GM18951 (cell line): Measurements from ENCODE around the gene PDE4D.

Experiments used
- POLR2A ChIP-seq: IDR thresholded peaks from 4 replicates; pipeline ENCODE4 v1.6.1; 2011; ENCODE audit warnings: mild to moderate bottlenecking; ENCODE audit not compliant: insufficient read length, insufficient read depth; ENCODE audit errors: extremely low read depth
- in situ Hi-C: fragments of 300-500 bp; cut with MboI; formaldehyde crosslinking; loops from one replicate; pipeline ENCODE4 v1.12.0; 2022; ENCODE audit warnings: low sequenced_read_pairs, mixed read lengths, inconsistent platforms; ENCODE audit not compliant: unreplicated experiment

The PDE4D gene

GRCh38 chr5:59673438-59674058 is 220.0 kb downstream of the PDE4D start:
- no peak for TF ChIP-seq POLR2A
- in situ Hi-C loops, result loop anchor here (25.0 kb wide), 1 partner anchor 286 kb away; no protein-coding TSS in a partner anchor

DNA sequence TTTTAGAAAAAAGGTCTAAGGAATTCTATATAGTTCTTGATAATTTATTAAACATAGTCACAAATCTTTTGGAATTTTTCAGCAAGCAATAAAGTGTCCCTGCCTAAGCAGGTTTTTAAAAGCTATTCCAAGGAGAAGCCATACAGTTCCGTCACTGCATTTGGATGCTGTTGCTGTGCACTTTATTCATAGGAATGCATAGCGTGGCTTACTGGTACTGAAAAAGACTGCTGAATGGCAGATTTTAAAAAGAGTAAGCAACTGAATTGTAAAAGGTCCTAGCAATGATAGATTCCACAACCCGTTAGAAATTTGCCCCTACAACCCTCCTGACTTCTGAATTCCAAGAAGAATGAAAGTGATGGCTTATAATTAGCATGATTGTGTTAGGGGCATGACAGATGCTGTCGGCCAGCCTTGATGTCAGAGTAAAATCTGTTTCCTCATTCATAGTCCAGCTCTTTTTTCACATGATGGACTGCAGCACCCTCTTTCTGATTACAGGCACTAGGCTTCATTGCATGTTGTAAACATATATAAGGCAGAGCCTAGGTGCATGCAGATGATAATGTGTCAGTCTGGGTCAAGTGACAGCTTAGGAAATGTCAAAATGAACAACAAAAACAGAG is 227.0 kb downstream of the PDE4D start:
- no peak for TF ChIP-seq POLR2A
- in situ Hi-C loops, result loop anchor here (10.0 to 25.0 kb wide), 2 partner anchors 162 to 279 kb away; no protein-coding TSS in a partner anchor

DNA sequence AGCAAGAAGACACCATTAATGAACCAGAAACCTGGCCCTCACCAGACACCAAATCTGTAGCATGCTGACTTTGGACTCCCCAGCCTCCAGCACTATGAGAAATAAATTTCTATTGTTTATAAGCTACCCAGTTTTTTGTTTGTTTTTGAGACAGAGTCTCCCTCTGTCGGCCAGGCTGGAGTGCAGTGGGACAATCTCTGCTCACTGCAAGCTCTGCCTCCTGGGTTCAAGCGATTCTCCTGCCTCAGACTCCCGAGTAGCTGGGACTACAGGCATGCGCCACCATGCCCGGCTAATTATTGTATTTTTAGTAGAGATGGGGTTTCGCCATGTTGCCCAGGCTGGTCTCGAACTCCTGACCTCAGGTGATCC is 227.7 kb downstream of the PDE4D start:
- in situ Hi-C loops, result loop anchor here (10.0 to 25.0 kb wide), 2 partner anchors 161 to 279 kb away; no protein-coding TSS in a partner anchor

- no peak for TF ChIP-seq POLR2A
- in situ Hi-C loops, result loop anchor here (10.0 to 25.0 kb wide), 2 partner anchors 160 to 278 kb away; no protein-coding TSS in a partner anchor
These were observed 228.3 kb downstream of the PDE4D start for GRCh38 chr5:59665086-59665831.

DNA sequence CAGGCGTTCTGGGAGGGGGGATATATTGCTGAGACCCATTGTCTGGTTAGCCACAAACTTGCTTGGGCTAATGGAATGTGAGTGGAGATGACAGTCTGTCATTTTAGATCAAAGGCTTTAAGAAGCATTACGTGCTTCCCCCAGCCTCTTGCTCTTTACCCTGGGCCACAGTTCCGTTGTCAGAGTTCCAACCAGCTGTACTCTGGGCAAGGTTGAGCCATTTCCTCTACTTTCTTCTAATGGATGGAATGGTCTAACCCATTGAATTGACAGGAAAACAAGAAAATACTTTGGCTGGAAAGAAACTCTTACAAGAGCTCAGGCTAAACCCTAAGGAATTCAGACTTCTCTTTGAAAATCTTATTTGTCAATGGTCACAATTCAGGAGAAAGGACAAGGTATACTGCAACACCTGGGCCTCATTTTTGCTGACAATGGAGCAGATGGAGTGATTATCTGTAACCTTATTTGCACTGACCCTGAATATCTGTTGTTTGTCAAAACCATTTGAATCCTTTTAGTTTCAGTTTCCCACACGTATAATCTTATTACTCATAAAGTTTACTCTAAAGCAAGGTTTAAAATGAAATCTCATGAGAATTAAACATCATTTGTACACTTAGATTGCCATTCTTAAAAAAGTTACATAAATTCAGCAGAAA is 231.4 kb downstream of the PDE4D start:
- in situ Hi-C loops, result loop anchor here (10.0 to 25.0 kb wide), 2 partner anchors 157 to 275 kb away; no protein-coding TSS in a partner anchor
- TF ChIP-seq POLR2A, result no peak

GRCh38 chr5:59661311-59661710 is 232.2 kb downstream of the PDE4D start:
- no peak for TF ChIP-seq POLR2A
- in situ Hi-C loops, result loop anchor here (10.0 to 25.0 kb wide), 2 partner anchors 157 to 274 kb away; no protein-coding TSS in a partner anchor

- TF ChIP-seq POLR2A, result no peak
- in situ Hi-C loops, result loop anchor here (10.0 to 25.0 kb wide), 2 partner anchors 156 to 273 kb away; no protein-coding TSS in a partner anchor
These were observed 232.8 kb downstream of the PDE4D start for GRCh38 chr5:59660737-59661136.

DNA sequence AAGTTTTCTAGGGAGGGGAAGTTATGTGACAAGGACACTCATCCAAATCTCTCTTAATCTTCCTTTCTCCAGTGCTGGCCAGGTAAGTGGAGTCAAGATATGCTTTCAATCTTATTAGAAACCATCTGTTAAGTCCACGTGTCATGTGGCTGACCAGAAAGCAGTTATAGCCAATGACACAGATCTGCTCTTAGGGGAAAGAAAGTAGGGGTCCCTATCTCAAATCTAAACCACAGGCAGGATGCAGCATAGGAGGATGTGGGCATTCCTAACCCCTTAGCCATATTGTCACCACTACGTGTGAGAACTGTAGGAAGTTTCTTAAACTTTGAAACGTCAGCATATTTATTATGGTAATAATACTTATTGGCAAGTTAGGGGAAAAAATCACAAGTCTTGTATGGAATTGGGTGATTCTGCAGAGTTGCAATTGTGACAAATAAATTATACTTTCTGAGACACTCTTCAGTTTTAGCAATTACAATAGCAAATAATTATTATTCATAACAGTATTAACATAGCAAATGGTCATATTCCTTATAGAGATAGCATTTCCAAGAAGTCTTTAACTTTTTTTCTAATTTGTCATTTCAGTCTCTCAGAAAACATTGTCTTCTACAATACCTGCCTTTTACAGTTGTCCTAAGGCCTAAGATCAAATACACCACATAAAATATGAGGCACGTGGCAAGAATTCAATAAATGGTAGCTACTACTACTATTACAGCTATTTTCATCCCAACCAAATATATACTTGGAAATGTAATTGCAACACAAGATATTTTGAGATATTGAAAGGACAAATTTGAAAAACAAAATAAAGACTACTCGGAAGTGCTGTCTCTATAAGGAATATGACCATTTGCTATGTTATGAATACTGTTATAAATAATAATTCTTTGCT is 236.9 kb downstream of the PDE4D start:
- in situ Hi-C loops, result loop anchor here (25.0 kb wide), 1 partner anchor 269 kb away; no protein-coding TSS in a partner anchor
- TF ChIP-seq POLR2A, result no peak

DNA sequence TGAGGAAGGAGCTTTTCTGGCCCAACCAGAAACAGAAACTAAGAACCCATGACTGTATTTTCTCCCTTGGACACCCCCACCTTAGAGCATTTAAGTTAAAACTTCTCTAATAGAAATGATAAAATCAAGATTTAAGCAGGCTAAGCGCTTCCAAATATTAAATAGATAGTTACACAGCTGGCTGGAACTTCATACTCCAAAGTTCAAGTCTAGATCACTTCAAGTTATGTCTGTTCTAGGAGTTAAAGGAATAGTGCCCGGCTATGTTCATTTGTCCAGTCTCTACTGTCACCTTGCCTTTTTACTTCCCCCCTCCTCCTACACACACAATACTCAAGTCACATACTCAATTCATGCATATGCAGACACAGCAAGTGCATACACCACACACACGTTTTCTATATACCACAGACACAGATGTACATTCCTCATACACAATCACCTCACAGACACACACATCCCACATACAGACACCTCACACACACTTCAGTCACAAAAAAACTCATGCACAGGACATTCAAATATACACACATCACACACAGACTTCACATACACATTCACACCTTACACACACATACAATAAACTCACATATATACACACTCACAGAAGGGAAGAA is 237.7 kb downstream of the PDE4D start:
- in situ Hi-C loops, result loop anchor here (25.0 kb wide), 1 partner anchor 268 kb away; no protein-coding TSS in a partner anchor
- no peak for TF ChIP-seq POLR2A

DNA sequence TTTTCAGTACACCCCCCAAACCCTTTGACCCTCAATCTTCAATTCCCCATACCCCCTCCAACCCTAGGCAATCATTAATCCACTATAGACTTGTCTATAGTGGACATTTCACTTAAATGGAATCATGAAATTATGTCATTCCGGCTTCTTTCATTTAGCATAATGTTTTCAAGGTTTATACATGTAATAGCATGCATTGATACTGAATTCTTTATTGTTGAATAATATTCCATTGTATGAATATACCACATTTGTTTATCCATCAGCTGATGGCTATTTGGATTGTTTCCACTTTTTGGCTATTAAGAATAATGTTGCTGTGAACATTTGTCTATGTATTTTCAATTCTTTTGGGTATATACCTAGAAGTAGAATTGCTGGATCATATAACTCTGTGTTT is 238.8 kb downstream of the PDE4D start:
- in situ Hi-C loops, result loop anchor here (25.0 kb wide), 1 partner anchor 267 kb away; no protein-coding TSS in a partner anchor
- TF ChIP-seq POLR2A, result no peak

DNA sequence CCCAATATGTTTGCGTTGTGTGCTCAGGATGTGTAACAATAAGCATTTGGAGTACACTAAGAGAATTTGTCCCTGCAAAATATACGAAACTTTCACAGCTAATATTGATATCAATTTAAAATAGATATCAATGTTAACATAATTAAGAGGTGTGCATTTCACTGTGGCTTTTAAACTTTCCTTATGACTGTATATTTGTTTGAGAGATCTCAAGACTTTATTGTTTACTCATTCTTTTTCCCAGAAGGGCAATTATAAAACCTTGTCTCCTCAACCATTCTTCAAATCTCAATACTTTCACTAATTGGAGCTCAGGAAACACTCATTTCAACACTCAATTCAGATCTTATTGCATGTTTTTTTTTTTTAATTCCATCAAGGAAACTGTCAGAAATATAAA is 241.1 kb downstream of the PDE4D start:
- in situ Hi-C loops, result loop anchor here (25.0 kb wide), 1 partner anchor 265 kb away; no protein-coding TSS in a partner anchor

More for the DNA sequence above, 241.1 kb downstream of the PDE4D start:
- no peak for TF ChIP-seq POLR2A
